ENCODE data around the gene OARD1.

DNA sequence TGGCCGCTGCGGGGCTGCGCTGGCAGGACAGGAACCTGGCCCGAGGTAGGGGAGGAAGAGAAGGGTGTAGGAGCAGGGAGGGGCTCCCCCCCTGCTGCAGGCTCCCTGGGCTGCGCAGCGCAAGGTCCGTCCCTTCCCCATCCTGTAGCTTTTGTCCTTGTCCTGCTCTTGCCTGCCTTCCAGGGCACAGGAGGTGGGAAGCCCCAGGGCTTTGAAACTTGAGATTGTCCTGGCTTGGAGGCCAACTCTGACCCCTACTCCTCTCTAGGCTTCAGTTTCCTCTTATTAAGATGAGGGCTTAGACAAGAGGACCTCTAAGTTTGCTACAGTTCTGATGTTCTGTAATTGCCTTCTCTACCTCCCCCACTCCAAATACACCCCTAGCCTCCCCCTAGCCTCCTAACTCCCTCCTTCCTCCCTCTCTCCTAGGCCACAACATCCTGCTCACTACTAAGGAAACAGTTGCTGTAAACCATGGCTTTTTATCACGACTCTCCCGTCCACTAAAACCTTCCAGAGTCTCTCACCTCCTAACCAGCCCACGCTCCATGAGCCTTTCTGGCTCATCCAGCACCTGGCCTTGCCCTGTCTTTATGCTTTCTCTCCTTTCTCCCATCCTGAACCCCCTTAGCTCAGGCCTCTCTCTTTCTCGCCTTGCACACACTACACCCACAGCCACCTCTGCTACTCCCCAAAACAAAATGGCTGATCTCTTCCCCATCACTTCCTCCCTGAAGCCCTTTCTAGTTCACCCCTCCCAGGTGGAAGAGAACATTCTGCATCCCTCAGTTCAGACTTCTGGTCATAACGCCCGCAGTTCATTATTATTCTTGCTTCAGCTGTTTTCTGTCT is 43.4 kb downstream of the OARD1 start:
- TF ChIP-seq EZH2 (IDR thresholded peaks at IDR 0.05; ENCODE audit: insufficient read depth, poor library complexity, severe bottlenecking) (no peak), EZH2phosphoT487 (IDR thresholded peaks at IDR 0.05; ENCODE audit: insufficient read depth, low read depth) (no peak)

Measured in GM23248 (cell line).